IPS-NIHi7 (cell line): Measurements from ENCODE around the gene NPM1.

Experiments
- DNase-seq: peaks from one replicate; pipeline ENCODE4 v3.0.0; 2012; ENCODE audit warnings: mixed read lengths; ENCODE audit errors: extremely low spot score

The NPM1 gene

DNA sequence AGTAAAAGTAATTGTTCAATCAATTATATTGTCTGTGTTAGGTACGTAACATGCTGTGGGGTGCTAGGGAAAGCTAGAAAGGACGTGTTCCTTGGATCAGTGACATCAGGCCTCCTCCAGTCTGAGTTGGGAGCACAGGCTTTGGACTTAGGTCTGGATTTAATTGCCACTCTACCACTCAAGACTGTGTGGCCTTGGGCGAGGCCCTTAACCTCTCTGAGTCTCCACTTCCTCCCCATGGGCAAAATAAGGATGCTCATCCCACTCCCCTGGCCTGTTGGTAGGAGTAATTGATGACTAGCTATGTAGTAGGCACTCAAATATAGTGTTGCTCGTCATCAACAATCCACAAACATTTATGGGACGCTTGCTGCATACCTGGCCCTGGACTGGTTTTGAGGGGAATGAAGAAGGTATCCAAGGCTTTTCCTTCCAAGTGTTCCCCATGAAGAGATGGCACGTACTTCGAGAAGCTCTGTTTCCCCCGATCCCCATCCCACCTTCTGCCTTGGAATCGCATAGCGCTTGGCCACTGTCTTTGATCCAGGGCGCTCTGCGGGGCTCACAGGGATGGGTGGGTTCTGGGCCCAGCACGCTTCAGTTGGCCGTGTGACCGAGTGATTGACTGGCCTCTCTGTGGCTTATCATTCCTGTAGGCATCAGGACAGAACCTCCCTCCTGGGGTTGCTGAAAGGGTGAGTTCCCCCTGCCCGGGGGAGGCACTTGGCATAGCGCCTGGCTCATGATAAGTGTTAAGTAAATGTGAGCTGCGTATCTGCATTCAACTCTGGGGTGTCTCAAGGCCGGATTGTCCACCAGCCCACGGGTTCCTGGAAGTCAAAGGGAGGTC lies 39.9 kb downstream of the NPM1 start:
- no peak for DNase-seq

DNA sequence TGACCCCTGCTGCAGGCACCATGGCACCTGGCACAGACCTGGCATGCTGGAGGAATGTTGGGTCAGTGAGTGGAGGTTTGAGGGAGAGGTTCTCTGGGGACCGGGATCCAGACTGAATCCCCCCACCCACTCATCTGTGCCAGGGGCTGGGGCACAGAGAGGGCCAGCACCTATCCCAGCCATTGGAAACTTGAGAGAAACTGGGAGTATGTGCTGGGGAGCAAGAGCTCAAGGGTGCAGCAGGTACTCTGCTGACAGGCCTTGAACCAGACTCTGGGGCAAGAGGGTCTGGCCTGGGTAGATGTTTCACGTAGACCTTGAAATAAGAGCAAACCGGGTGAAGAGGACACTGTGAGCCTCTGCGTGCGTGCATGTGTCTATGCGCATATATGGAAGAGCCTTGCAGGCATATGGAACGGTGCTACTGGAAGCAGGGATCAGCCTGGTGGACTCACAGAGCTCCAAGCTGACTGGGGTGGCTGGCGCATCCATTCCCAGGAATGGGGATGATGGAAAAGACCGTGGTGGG lies 40.6 kb downstream of the NPM1 start:
- DNase-seq, result no peak

DNA sequence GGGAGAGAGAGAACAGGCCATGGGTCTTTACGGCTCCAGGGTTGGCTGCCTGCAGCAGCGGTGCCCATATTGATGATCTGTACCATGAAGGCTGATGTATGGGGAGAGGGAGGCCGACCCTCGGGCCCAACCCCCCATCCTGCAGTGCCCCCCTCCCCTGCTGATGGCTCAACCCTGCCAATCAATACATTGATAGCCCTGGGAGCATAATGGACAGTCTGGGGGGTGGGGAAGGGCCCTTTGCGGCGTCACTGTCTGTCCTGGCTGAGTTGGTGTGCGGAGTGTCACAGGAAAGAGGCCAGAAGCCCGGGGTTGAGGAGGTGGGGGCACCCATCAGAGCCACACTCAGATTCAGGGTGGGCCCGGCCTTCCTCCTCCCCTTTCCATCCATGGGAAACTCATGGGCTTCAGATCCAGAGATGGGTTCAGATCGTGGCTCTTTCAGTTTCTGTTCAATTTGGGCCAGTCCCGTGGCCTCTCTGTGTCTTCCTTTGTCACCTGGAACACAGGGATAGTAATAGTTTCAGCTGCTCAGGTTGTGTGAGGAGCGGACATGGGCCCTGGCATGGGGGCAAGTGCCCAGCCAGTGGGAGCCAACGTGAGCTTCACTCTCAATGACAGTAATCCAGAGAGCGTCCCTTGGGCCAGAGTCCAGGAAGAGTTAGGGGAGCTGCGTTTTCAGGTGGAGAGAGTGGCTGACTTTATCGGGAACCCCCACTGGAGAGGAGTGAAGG lies 41.3 kb downstream of the NPM1 start:
- no peak for DNase-seq

DNA sequence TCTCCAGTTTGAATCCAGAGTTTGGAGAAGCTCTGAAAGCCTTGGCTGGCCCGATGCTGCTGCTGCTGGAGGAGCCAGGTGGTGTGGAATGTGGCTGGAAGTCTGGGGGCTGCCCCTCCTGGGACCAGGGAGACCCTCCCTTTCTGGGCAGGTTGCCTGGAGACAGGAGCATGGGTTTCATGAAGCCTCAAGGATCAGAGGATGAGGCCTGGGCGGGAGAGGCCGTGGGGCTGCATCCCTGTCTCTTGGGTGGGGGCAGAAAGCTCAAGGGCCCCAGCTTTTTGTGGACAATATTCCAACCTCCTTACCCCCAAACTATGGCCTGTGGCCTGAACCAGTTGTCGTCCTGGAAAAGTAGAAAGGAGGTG lies 41.9 kb downstream of the NPM1 start:
- DNase-seq, result no peak

DNA sequence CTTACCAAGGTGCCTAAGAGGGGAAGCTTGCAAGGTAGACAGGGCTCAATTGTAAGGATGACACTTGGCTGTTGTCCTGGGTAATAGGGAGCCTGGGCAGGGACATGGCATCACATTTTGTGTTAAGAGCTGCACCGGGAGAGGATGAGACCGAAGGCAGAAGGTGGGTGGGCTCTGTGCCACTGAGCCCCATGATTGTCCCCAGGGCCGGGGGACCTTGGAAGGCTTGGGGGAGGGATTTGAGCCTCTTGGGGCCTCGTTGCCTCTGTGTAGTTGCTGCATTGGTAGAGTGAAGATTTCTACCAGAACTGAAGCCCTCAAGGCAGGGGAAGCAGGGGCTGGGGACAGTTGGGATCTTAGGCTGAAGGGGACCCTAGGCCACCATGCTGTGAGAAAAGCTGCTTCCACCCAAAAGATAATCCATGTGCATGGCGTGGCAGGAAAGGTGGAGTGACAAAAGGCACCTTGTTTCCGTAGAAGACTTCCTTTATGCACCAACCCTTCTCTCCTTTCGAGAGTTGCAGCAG lies 43.7 kb downstream of the NPM1 start:
- DNase-seq, result no peak

DNA sequence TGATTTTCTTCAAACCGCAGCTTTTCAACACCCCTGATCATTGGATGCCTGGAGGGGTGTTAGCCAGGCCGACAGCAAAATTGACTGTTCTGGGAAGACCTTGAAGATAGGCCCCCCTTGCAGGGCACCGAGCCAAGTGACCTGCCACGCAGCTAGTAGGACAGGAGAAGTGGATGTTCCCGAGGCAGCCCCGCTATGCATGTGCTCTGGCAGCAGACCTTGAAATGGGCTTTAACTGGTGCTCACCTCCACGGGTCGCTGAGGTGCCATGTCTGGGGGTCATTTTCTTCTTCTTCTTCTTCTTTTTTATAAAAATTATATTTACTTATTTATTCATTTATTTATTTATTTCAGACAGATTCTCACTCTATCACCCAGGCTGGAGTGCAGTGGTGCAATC lies 44.4 kb downstream of the NPM1 start:
- no peak for DNase-seq

DNA sequence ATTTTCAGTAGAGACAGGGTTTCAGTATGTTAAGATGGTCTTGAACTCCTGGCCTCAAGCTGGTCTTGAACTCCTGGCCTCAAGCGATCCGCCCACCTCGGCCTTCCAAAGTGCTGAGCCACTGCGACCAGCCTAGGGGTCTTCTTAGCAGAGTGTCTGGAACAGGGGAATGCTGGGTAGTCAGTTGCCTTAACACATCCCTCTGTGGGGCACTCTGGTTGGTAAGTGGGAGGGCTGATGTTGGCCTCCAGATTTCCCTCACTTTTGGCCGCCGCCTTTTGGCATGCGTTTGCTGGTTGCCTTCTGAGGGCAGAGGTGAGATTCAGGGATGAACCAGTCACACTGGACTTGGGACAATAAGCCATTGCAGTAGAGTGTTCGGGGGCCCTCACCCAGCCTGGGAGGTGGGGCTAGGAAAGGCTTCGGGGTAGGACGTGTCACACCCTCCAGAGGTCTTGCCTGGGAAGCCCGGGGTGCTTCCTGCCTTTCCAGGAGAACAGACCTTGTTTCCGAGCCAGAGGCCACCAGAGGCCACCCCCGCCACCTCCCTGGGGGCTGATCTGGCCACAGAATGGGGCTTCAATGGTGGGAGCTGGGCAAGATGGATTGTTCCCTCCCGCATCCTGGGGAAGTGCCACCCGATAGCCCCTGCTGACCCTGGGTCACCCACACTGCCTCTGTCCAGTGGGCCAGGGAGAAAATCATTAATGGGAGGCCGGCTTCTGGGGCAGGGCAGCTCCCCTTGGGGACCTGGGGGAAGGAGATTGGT lies 45.1 kb downstream of the NPM1 start:
- DNase-seq, result no peak

DNA sequence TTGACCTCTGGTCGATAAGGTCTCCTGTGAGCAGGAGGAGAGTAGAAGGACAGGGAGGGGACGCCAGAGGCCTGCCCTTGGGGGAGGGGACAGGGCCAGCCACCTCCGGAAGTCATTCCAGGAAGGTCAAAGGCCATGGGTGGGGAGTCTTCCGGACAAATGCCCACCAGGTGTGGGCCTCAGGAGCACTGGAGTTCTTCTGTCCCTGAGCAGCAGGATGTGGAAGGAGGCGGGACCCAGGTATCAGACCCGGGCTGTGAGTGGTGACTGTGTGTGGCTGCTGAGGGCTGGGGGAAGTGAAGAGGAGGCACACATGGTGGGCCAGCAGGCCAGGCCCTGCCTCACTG lies 45.7 kb downstream of the NPM1 start:
- no peak for DNase-seq

DNA sequence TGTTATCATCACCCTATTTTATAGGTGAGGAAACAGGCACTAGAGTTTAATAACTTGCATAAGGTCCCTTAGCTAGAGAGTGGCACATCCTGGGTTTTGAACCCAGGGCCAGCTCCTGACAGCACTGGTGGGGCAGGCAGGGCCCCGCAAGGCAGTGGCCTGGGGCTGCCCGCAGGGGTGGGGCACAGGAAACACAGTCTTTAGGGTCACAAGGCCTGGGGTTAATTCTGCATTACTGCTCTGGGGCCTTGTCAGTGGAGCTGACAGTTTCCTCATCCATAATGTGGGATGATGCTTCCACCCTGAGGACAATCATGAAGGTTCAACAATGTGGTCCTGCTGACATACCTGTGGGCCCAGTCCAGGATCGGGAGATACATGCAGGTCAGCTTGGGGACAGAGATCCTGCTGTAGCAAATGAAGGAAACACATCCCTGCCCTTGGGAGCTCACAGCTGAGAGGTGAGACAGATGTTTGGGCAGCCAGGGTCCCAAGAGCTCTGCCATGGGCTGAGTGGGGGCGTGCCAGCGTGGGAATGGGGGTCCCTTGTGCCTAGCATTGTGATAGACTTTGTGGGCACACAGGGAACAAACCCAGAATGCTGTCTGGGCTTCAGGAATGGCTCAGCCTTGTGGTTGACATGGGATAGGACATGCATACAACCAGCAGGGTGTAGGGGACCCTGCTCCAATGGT lies 46.5 kb downstream of the NPM1 start:
- no peak for DNase-seq

DNA sequence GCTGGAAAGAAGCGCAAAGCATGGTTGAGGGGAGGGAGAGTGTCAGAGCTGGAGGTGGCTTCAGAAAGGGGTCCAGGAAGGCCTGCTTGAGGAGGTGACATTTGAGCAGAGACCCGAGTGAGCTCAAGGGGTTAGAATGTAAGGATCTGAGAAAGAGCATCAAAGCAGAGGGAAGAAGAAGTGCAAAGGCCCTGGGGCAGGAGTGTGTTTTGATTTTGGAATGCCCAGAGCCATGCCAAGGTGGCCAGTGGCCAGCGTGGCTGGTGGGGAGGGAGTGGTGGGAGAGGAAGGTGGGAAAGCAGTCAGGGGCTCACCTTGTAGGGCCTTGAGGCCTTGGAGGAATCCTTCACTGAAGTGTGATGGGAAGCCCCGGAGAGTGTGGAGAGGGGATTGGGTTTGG lies 47.2 kb downstream of the NPM1 start:
- no peak for DNase-seq

DNA sequence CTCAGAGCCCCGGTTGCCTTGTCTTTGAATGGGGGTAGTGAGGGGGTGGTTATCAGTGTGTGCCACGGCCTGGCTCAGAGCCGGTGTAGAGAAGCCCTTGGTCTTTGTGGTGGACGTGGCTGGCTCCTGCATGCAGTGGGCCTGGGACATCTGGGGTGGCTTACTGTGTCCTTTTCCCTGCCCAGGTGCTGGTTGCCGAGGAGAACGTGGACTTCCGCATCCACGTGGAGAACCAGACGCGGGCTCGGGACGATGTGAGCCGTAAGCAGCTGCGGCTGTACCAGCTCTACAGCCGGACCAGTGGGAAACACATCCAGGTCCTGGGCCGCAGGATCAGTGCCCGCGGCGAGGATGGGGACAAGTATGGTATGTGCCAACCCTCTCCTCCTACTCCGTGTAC lies 48.3 kb downstream of the NPM1 start:
- no peak for DNase-seq

DNA sequence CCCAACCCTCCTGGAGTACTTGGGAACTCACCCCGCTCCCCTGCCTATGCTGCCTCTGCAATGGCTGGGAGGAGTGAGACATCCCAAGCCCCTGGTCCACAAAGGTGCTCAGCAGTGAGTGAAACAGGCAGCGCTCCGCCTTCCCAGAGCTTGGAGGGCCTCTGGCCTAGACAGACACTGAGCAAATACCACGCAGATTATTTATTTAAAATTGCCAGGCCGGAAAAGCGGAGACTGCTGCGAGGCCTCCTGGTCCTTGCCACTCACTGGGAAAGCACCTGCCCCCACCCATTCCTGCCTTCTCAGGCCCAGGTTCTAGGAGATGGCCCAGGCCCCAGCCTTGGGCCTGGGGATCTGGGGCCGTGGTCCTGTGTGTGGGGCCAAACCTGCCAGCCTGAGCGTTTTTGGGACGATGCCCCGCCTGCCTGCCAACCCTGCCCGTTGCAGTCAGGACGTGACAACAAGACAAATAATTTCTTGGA lies 49.2 kb downstream of the NPM1 start:
- DNase-seq, result no peak

DNA sequence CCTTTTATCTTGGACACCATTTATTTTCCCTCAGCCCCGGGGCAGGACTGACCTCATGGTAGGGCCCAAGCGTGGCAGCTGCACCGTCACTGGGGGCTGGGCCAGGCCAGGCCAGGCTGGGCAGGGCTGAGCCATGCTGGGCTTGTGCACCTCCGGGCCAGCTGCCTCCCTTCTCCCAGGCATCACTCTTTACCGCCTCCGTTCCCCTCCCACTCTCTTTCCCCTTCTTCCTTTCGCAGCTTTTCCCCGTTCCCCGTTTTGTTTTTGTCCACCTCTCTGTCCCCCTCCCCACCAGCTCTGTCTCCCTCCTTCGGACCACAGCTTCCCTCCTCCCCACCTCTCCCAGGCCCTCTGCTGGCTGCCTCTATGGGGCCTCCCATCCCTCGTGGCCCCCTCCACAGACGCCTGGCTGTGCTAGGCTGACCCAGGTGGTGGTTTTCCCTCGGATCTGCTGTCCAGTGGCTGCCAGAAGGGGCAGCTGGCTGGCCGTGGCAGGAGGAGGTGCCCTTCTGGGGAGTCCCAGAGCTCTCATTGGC lies 49.7 kb downstream of the NPM1 start:
- DNase-seq, result peak; percentile 25

DNA sequence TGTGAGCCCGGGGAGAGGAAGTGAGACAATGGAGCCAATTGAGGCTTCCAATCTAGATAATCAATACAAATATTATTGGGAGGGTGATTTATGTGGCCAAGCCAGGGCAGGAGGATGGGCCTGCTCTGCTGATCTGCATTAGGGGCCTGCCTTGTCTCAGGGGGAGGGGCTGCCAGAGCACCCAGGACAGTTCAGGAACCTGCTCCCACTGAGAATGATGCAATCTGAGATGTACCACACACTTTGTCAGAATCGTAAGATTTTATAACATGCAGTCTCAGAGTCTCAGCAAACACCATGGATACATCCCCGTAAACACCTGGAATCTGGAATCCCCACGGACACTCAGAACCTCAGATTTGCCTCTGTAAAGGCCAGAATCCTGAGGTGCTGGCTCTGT lies 51.1 kb downstream of the NPM1 start:
- DNase-seq, result no peak

DNA sequence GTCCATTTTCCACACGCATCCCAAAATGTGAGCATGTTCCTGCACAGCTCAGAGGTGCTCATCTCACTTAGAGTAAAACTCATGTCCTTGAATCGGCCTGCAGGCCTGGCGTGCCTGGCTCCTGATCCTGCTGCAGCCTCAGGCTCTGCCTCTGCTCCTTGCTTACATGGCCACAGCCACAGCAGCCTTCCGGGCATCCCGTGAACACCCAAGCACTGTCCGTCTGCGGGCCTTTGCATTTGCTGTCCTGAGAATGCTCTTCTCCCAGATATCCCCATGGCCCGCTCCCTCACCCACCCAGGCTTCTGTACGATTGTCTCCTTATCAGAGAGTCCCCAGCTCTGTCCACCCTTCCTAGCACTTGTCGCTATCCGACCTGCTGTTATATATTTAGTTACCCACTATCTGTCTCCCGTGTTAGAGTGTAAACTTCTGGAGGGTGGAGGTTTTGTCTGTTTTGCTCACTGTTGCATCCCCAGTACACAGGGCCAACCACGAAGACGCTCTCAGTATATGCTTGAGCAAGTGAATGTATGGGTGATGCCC lies 53.7 kb downstream of the NPM1 start:
- no peak for DNase-seq

DNA sequence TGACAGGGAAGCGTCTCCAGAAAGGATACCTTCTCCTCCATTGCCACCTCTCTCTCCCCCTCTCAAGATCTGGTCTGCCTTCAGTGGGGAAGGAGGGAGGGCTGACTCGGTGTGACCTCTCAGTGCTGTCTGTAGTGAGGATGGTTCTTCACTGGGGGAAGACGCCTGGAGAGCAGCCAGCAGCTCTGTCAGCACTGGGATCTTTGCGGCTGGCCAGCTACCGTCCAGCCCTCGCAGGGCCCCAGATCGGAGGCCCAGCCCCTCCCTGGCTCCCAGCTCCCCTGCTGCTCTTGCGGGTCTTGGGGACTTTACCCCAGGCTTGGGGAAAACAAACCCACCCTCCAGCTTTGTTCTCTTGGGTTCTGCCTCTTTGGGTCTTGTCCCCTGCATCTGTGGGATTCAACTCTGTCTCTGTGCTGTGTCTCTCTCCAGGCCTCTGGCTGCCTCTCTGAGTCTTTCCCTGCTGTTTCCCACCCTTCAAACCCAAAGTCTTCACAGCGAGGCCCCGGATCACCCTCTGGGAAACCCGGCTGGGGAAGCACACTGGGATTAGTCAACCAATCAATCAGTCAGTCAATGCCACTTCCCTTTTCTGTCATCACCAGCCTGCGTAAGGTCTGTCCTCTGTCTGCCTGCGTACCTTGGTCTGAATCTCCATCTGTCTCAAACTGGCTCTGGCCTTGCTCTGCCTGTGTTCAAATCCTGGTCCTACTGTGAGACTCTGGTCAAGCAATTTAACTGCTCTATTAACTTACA lies 54.8 kb downstream of the NPM1 start:
- DNase-seq, result no peak

DNA sequence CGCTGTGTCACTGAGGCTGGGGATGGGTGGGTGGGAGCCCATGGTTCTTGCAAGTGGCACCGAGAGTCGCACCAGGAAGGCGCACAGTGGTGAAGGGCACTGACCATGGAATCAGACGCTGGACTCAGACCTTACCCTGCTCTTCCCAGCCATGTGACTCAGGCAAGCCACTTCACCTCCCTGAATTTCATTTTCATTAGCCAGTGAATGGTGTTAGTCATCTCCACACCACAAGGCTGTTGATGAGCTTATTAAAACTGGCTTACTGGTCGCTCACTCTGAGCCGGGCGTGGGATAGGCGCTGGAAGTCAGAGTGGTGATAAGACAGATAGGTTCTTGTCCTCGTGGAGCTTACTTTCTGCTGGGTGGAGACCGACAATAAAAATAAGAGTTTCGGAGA lies 56.9 kb downstream of the NPM1 start:
- DNase-seq, result no peak

DNA sequence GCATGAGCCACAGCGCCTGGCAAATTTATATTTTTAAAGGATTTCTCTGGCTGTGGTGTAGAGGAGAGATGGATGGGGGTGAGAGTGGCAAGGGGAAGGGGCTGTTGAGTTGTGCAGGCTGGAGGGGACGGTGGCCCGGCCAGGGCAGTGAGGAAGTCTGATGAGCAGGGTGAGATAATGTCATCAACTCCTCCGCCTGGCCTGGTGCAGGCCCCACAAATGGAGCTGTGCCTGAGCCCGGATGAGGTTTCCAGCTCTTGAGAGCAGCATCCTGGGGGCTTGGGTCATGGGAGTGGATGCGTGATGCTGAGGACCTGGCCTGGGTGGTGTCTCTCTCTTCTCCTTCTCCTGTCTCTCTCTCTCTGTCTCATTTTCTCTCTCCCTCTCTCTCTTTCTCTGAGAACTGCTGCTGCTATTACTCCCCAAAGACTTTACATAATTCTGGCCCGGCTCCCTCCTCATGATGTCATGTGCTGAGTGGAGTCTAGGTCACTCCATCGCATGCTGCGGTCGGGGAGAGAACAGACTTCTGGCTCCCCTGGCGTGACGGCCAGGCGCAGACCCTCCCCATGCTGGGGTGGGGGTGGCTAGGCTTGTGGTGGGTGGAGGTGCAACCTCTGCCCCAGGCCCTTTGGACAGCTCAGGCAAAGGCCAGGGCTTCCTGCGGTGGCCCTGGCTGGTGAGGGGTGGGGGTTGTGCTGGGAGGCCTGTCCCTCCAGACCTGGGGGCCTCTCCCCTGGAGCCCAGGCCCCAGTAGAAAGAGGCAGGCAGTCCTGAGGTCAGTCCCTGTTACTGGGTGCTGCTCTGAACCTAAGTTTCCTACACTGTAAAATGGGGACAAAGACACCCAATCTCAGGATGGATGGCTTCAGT lies 58.2 kb downstream of the NPM1 start:
- no peak for DNase-seq

DNA sequence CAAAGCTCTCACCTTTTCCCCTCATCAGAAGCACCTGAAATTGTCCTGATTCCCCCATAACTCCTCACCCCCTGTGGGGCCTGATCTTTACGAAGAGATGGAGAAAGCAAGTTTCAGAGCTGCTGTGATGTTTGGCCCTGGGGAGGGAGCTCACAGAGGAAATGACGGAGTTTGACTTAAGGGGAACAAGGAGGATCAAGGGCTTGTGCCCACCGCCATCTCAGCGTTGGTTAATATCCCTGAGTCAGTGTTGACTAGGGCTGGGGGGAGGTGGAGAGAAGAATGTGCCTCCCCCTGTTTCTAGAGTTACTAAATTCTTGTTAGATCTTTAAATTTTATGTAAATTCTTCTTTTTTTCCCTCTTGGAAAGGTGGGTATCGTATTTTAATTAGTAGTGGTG lies 59.6 kb downstream of the NPM1 start:
- DNase-seq, result no peak
